Kidney tubule cell (primary cell): Measurements from ENCODE around the gene ID2.
A peak's percentile ranks its signal among the peaks of the same experiment; 100 is the strongest.
"Not testable (repeated sequence)": the region's sequence is repeated elsewhere in the genome, so short reads cannot be mapped to it uniquely, and the experiment has no call there.

Experiments
- DNase-seq: peaks from one replicate; pipeline ENCODE4 v3.0.0-alpha.2; 2018; ENCODE audit warnings: low spot score

ID2 gene

DNA sequence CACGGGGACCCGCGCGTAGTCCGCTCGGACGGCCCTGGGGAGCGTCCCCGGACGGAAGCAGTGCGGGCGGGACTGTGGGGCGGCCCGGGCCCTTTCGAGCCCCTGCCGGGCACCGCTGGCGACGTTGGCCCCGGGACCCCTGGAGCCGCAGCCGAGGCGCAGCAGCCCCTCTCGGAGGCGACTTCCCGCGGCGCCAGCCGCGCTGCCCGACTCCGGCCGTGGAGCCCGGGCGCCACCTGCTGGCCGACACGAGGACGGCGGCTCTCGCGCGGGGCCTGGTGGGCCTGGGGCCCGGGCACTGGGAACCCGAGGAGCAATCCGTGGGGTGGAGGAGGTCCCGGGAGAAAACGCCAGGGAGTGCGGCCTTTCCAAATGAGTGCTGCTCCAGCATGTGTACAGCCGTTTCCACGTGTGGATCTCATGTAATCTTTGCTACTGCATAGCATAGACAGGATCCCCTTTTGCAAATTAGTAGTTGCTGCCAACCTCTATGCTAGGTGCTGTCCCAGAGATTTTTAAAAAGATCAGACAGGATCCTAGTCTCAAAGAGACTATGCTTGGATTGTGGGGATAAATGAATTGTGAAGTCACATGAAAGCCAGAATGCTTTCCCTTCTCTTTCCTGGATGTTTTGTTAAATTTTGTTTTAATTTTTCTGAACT, 4.0 kb downstream of the ID2 start:
- peak; percentile 63 for DNase-seq

DNA sequence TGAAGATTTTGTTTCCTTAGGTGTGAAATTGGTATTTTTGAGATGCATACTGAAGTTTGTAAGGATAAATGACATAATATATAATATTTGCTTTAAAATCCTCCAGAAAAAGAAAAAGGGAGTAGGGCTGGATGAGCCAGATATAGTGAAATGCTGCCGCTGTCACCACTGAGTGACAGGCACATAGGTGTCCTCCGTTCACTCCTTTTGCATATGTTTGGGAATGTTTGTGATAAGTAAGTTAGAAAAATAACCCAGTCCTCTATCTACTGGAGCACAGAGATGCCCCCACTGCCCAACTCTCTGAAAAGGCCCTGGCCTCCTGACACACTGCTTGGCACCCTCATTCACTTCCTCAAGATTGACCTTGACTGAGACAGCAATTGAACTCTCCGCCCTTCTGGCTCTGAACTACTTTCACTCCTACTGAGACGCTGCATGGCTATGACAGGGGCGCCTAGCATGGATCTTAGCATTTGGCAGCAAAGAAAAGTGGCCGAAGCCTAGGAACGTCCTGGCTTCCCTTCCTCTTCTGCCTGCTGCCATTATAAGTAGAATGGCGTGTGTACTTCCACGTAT, 10.1 kb downstream of the ID2 start:
- DNase-seq = no peak

GRCh38 chr2:8692783-8693156, 10.9 kb downstream of the ID2 start:
- DNase-seq = no peak

GRCh38 chr2:8693157-8693821, 11.4 kb downstream of the ID2 start:
- peak; percentile 49 for DNase-seq

DNA sequence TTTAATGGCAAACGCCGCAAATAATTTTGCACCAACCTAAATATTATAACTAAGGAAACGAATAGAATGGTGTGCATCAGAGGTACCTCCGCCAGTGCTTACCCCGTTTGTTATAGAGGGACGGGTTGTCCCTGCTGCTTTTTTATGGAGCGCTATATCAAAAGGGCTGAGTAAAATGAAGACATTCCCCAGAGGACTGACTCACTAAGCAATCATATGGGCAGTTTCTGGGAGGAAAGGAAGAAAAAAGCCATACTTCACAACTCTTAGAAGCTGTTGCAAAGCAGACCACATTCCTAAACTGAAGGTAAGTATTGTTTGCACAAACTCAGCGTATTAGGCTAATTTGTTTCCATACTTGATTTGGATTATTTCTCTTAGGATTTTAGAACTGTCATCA, 12.9 kb downstream of the ID2 start:
- DNase-seq = peak; percentile 11

- no peak for DNase-seq
Observed at GRCh38 chr2:8697190-8697589, 15.3 kb downstream of the ID2 start.

- DNase-seq = no peak
Observed at GRCh38 chr2:8699839-8700238, 18.0 kb downstream of the ID2 start.

DNA sequence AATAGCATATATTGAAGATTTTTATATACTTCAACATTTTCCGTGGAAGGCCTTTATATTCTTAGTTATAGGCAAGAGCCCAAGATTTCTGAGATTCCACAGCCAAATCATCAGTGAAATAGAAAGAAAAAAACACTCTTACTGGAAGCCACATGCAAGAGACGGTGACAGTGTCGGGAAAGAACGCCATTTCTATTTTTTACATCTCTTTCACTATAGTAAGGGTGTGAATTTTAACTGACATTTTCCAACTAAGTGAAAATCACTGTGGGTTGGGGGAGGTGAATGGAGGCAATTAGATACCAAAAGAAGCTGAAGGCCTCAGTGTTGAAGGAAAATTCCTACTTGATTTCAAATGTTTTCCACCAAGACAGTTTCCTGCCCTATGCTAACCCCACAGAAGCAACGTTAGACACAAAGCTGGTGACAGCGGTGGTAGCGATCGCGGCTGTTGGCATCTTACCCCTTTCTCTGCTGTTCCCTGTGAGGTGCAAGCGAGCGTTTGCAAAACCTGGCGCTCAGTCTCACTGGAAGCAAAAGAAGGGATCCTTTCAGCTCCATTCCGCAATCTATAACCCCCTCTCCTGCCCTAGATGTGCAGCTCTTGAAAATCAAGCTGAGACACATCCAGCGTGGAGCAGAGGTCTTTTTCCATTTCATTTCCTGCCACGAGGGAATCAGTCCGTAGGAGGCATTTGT, 20.0 kb downstream of the ID2 start:
- DNase-seq = no peak

- no peak for DNase-seq
Observed at GRCh38 chr2:8704906-8705305, 23.1 kb downstream of the ID2 start.

DNA sequence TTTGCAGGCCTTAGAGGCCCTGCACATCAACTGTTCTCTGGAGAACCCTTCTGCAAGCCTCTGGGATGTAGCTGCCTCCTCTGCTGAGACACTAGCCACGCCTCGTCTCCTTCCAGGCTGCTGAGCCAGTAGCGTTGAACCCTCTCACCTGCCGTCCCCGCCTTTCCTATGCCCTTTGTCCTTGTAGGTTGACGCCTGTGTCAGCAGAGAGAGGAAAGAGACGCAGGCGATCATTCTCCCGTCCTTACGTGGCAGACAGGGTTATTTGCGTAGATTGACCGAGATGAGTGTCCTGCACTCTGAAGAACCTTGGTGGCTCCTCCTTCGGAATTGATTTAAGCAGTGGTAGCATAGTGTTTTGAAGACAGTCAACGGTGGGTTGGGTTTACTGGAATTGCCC, 27.8 kb downstream of the ID2 start:
- DNase-seq = no peak

DNA sequence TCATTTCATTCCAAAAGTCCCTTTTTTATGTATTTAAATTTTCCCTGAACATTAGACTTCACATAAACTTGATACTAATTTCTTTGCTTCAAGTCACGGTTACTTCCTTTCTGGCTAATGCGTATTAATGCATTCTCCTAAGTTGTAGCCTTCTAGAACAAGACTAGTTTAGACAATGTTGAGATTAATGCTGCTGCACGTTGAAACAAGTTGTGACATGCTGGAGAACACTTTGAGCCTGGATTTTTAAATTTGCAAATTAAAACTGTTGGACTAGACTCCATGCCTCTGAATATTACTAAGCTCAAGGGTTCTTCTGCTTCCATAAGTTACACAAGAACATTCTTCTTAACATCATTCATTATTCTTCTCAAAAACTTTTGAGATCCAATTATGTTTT, 29.1 kb downstream of the ID2 start:
- DNase-seq = no peak

GRCh38 chr2:8714283-8714682, 32.4 kb downstream of the ID2 start:
- DNase-seq = no peak

DNA sequence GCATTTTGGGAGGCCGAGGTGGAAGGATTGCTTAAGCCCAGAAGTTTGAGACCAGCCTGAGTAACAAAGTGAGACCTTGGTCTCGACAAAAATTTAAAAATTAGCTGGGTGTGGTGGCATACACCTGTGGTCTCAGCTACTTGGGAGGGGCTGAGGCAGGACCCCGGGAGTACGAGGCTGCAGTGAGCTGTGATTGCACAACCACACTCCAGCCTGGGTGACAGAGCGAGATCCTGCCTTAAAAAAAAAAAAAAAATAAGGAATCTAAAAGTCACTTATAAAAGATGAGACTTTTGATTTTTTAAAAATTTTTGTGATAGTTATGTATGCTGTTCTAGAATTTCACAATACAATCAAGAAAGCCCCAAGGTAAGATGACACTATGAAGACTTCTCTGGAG, 33.1 kb downstream of the ID2 start:
- DNase-seq = no peak

DNA sequence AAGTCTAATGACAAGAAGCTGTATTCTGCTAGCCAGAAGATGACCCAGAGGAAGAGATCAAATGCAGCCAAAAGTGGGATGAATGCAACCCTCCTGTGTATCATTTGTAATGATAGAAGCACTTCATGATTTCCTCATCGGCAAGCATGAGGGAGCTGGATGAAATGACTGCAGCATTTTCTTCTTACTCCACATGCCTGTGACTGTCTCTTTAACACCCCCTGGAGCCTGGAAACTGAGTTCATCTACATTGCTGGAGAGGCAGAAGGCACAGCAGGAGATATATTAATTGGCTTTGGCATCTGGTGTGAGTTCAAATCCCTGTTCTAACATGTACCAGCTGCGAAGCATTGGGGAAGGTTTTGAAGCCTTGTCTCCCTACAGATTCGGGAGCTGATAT, 37.7 kb downstream of the ID2 start:
- peak; percentile 8 for DNase-seq

GRCh38 chr2:8720741-8721140, 38.9 kb downstream of the ID2 start:
- DNase-seq = no peak

DNA sequence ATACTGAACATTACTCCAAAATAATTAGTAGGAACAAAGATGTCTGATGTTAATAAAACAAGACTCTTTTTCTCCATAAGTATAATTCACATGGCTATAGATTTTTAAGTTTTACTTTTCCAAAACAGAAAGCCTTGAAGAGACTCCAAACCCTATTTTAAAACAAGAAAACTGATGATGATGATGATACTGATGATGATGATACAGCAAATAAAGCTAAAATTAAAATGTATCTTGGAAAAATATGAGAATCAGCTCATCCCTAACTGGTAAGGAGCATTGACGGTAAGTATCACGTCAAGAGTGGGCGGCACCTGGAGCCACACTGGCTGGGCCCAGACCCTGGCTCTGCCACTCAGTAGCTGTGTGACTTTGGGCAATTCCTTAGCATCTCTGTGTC, 39.6 kb downstream of the ID2 start:
- no peak for DNase-seq

DNA sequence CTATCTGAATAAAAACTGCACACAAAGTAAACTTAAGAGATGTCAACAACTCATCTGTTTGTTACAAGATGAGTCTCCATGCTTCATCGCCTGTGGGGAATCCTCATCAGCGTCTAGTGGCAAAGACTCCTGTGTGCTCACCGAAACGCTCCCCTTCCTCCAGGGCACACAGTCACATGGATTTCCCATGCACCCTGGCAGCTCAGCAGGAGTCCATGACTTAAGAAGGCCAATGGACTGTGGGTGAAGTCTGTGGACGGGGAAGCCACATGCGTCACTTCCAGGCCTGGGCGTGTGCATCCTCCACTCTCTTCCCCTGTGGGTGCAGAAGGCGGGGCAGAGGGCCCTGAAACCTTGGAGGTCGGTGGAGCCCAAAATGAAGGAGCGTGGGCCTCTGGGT, 41.1 kb downstream of the ID2 start:
- DNase-seq = peak; percentile 45

- no peak for DNase-seq
Observed at GRCh38 chr2:8725838-8726237, 44.0 kb downstream of the ID2 start.

GRCh38 chr2:8728305-8729015, 46.6 kb downstream of the ID2 start:
- no peak for DNase-seq

- DNase-seq = not testable (repeated sequence)
Observed at GRCh38 chr2:8729101-8729500, 47.2 kb downstream of the ID2 start.

DNA sequence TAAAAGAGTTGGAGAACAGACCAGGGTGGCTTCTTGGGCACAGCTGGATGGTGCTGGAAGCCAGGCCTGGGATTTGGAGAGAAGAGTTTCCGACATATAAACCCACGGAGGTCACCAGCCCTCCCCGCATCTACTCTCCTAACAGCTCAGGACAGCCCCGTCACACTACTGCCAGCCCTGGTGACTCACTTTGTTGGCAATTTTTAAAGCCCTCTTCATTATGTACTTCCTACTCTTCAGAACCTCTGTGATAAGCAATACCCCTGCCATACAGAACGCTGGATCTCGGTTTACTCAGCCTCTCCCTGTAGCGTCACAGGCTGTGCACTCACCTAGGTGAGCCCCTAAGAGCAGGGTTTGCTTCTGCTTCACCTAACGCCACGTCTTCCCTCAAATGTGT, 48.1 kb downstream of the ID2 start:
- no peak for DNase-seq

- no peak for DNase-seq
Observed at GRCh38 chr2:8732601-8733000, 50.7 kb downstream of the ID2 start.
